HEK293T (cell line): ENCODE results near the gene TMEM181.
"Not testable (repeated sequence)": the region's sequence is repeated elsewhere in the genome, so short reads cannot be mapped to it uniquely, and the experiment has no call there.

ENCODE experiments used
- CTCF ChIA-PET: fragments of 350-600 bp; formaldehyde crosslinking; extraction: SDS; loops from one replicate; lab custom pipeline; 2021; ENCODE audit warnings: antibody characterized with exemption, inconsistent platforms; lab: Yijun Ruan, JAX
- POLR2A ChIA-PET: fragments of 350-600 bp; formaldehyde crosslinking; extraction: SDS; loops from one replicate; lab custom pipeline; 2020; ENCODE audit warnings: antibody characterized with exemption, inconsistent platforms; lab: Yijun Ruan, JAX
- DNase-seq: peaks from one replicate; pipeline ENCODE4 v3.0.0; 2012; ENCODE audit warnings: mixed read lengths; ENCODE audit errors: extremely low spot score
- ARNT ChIP-seq: fragments of 450-650 bp; IDR thresholded peaks from 2 replicates; pipeline ENCODE4 v1.6.1; 2017; ENCODE audit warnings: mild to moderate bottlenecking
- BHLHE40 ChIP-seq: fragments of 450-650 bp; IDR thresholded peaks from 2 replicates; pipeline ENCODE4 v1.6.1; 2016; ENCODE audit warnings: mild to moderate bottlenecking, moderate library complexity, borderline replicate concordance
- CTBP1 ChIP-seq: fragments of 450-650 bp; IDR thresholded peaks from 2 replicates; pipeline ENCODE4 v1.6.1; 2016; ENCODE audit warnings: borderline replicate concordance
- ELF4 ChIP-seq: fragments of 450-650 bp; IDR thresholded peaks from 2 replicates; pipeline ENCODE4 v1.6.1; 2017; ENCODE audit warnings: antibody characterized with exemption
- FOXA1 ChIP-seq: fragments of 450-650 bp; IDR thresholded peaks from 2 replicates; pipeline ENCODE4 v1.6.1; 2016; ENCODE audit warnings: mild to moderate bottlenecking
- FOXK2 ChIP-seq: fragments of 450-650 bp; IDR thresholded peaks from 2 replicates; pipeline ENCODE4 v1.6.1; 2016; ENCODE audit warnings: mild to moderate bottlenecking
- FOXM1 ChIP-seq: fragments of 450-650 bp; IDR thresholded peaks from 2 replicates; pipeline ENCODE4 v1.6.1; 2017; ENCODE audit warnings: mild to moderate bottlenecking, borderline replicate concordance
- HDGF ChIP-seq: fragments of 450-650 bp; IDR thresholded peaks from 2 replicates; pipeline ENCODE4 v1.6.1; 2017; ENCODE audit warnings: antibody characterized with exemption, borderline replicate concordance
- L3MBTL2 ChIP-seq: fragments of 450-650 bp; conservative IDR thresholded peaks from 2 replicates; pipeline ENCODE4 v1.6.1; 2016; ENCODE audit warnings: mild to moderate bottlenecking
- LEF1 ChIP-seq: fragments of 450-650 bp; IDR thresholded peaks from 2 replicates; pipeline ENCODE4 v1.6.1; 2017; ENCODE audit warnings: mild to moderate bottlenecking, borderline replicate concordance
- NFRKB ChIP-seq: fragments of 450-650 bp; IDR thresholded peaks from 2 replicates; pipeline ENCODE4 v1.6.1; 2016; ENCODE audit warnings: mild to moderate bottlenecking, moderate library complexity
- SP1 ChIP-seq: fragments of 450-650 bp; IDR thresholded peaks from 2 replicates; pipeline ENCODE4 v1.6.1; 2017
- SUZ12 ChIP-seq: fragments of 450-650 bp; IDR thresholded peaks from 2 replicates; pipeline ENCODE4 v1.6.1; 2016; ENCODE audit warnings: mild to moderate bottlenecking
- TARDBP ChIP-seq: fragments of 450-650 bp; IDR thresholded peaks from 2 replicates; pipeline ENCODE4 v1.6.1; 2016
- ZNF384 ChIP-seq: fragments of 450-650 bp; IDR thresholded peaks from 2 replicates; pipeline ENCODE4 v1.6.1; 2016
- TF ChIP-seq, protein P1 (sequence below): fragments of 450-650 bp; IDR thresholded peaks from 2 replicates; pipeline ENCODE4 v1.6.1; 2016

TMEM181 gene

DNA sequence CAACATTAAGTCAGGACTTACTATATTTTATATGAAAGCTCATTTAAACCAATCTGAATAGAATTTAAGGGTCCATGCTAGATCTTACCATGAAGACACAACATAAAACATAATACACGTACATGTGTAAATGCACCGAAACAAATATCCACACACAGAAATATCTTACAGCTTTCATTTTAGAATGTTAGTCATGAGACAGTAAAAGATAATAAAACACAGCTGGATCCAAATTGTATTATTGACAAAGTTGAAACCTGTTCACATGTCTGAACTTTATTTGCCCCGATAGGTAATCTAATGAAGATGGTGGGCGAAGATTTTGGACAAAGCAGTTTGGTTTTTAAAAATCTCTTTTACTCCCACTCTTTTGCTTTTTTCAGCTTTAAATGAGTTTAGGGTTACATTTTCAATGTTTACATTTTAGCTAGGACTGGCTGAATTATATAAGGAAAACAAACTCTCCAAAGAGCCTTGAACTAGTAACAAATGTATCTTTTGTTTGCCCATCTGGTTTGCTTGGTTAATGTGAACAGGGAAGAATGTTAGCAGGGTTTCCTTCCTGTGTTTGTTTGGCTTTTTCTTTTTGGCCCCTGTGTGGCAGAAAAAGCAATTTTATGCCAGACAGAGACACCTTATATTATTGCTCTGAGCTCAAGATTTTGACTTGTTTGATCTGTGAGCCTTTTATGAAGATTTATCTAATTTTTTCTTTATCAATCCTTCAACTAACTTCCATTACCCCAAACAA is 5.1 kb upstream of the TMEM181 start:
- TF ChIP-seq HDGF = no peak
- TF ChIP-seq FOXK2 = no peak
- TF ChIP-seq, protein P1, sequence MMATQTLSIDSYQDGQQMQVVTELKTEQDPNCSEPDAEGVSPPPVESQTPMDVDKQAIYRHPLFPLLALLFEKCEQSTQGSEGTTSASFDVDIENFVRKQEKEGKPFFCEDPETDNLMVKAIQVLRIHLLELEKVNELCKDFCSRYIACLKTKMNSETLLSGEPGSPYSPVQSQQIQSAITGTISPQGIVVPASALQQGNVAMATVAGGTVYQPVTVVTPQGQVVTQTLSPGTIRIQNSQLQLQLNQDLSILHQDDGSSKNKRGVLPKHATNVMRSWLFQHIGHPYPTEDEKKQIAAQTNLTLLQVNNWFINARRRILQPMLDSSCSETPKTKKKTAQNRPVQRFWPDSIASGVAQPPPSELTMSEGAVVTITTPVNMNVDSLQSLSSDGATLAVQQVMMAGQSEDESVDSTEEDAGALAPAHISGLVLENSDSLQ = no peak
- TF ChIP-seq ARNT = no peak
- DNase-seq = no peak
- CTCF ChIA-PET = interaction anchor here (1.2 kb wide), 1 partner anchor 340 kb away, joined by 3 read pairs; no protein-coding TSS in a partner anchor
- POLR2A ChIA-PET = no interaction called here

DNA sequence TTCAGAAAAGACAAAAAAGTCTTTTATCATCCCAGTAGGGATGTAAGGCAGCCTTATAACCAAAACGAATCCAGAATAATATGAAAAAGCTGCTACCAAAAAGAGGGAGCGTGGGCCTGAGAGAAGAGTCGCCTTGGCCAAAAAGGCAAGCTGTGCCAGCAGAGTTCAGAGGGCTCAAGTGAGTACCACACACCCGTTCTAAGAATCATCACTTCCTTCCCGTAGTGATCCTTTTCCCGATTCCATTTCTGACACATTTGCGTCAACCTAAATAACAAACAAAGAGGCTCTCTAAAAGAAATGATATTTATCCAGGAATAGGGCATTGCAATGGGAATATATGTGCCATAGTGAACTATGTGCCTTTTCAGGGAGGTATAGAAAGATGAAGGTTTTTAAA is 3.8 kb upstream of the TMEM181 start:
- no peak for DNase-seq
- TF ChIP-seq FOXA1 (no peak), FOXM1 (no peak), ZNF384 (no peak), HDGF (no peak), FOXK2 (no peak), ARNT (no peak), NFRKB (no peak), SP1 (no peak), TARDBP (no peak), CTBP1 (no peak), L3MBTL2 (no peak)
- TF ChIP-seq, protein P1 = no peak
- POLR2A ChIA-PET = no interaction called here

DNA sequence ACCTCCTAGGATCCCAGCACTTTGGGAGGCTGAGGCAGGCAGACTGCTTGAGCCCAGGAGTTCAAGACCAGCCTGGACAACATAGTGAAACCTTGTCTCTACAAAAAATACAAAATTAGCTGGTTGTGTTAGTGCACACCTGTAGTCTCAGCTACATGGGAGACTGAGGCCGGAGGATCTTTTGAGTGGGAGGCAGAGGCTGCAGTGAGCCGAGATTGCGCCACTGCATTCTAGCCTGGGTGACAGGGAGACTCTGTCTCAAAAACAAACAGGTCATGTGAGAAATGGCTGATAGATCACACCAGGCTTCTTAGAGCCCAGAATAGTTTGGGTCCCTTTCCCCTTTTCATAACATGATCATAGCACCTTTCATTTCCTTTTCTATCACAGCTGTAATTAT is 2.8 kb upstream of the TMEM181 start:
- ChIA-PET POLR2A (interaction anchor here (1.5 kb wide), 2 partner anchors 12 to 15 kb away, joined by 3 read pairs; no protein-coding TSS in a partner anchor), CTCF (interaction anchor here (0.5 kb wide), 1 partner anchor 37 kb away, joined by 3 read pairs; no protein-coding TSS in a partner anchor)
- DNase-seq = not testable (repeated sequence)

More for the DNA sequence above, 3.8 kb upstream of the TMEM181 start:
- CTCF ChIA-PET = no interaction called here

DNA sequence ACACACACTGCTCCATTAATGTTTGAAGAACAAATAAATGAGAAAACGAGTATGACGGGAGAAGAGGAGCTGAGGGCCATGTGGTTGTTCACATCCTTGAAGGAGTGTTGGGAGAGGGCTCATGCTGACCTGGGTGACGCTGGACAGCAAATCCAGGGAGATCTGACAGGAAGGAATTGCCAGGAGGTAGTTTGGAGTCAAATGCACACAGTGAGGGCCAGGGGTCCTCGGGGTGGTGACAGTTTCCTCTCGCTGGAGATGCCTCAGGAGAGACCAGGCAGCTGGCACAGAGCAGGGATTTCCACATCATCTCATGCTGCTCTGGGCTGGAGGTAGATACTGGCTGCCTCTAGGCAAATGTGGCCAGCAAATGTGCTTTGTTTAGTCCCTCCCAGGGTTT is 2.0 kb upstream of the TMEM181 start:
- CTCF ChIA-PET = no interaction called here
- POLR2A ChIA-PET = interaction anchor here (1.5 kb wide), 2 partner anchors 11 to 14 kb away, joined by 3 read pairs; no protein-coding TSS in a partner anchor
- no peak for TF ChIP-seq BHLHE40
- TF ChIP-seq ARNT = no peak
- TF ChIP-seq FOXA1 = no peak
- no peak for DNase-seq

DNA sequence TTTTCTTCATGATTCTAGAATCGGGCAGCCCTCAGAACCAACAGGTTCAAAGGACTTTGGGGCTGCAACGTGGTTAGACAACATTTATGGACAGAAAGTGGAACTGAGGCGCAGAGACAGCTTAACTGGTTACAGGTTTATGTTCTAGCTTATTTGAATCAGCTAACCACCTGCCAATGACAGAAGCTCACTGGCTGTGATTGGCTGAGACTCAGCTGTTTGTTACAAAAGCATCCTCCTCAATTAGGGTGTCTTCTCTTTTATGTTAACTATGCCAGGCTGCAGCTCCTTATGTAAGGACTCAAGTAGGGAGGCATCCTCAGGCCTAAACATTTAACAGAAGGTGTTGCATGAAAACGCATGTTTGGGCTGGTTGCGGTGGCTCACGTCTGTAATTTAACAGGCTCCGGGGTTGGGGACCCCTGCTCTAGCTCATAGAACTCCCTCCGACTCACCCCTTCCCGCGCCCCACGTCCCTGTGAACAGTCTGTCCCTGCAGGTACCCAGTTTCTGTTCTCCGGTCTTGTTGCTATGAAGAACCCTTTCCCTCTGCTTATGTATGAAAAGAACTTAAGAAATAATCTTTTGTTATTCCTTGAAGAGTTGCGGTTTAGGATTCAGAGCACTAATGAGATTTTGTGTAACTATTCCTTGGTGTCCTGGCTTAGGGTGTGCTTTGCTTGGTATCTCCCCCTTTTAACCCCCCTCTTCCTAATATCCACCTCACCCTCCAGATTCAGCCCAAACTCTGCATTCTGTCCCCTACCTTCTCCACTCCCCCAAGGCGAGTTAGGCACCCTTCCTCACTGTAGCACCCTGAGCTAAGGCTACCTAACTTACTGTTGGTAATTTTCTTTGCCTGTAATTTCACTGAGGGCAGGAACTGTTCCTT is 1.2 kb upstream of the TMEM181 start:
- DNase-seq = no peak
- POLR2A ChIA-PET = interaction anchor here (0.7 to 1.5 kb wide), 6 partner anchors 9 to 19 kb away, joined by 3 to 5 read pairs (median 4); no protein-coding TSS in a partner anchor
- TF ChIP-seq BHLHE40 (no peak), TARDBP (no peak), NFRKB (no peak), ELF4 (no peak), ZNF384 (no peak), L3MBTL2 (no peak), SP1 (no peak), SUZ12 (no peak), FOXM1 (no peak), HDGF (no peak), FOXK2 (no peak), ARNT (no peak), FOXA1 (no peak), CTBP1 (no peak), LEF1 (no peak)
- TF ChIP-seq, protein P1 = no peak
- CTCF ChIA-PET = interaction anchor here (0.5 to 1.3 kb wide), 4 partner anchors 20 to 350 kb away, joined by 3 to 5 read pairs (median 4); no protein-coding TSS in a partner anchor

DNA sequence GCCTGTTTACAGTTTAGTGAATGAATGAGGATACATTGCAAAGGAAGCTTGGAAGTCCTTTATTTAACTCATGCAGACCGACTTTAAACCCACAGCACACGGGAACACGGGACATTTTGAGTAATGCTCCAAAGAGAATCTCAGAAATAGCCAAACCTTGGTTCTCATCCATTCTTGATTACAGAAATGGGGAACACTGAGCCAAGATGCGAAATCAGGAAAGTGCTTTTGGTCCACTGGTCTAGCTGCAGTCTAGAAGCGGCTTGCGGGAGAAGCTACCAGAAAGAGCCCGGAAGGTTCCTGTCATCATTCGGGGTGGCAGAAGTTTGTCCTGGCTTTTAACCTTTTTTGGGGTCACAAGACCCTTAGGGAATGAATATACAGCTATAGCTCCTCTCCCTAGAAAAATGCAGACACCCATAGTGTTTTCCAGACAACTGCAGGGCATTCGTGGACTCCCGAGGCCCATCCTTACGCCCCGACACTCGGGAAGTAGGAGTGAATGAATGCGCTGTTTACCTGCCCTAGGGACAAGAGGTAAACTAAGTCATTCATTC is 475 bp upstream of the TMEM181 start:
- CTCF ChIA-PET = interaction anchor here (0.7 to 1.3 kb wide), 3 partner anchors 46 to 351 kb away, joined by 3 to 4 read pairs (median 3); no protein-coding TSS in a partner anchor
- POLR2A ChIA-PET = interaction anchor here (0.7 to 1.3 kb wide), 4 partner anchors 8 to 20 kb away, joined by 3 to 5 read pairs (median 4); no protein-coding TSS in a partner anchor
- DNase-seq = no peak
- no peak for TF ChIP-seq FOXA1
- TF ChIP-seq ELF4 = no peak
- TF ChIP-seq FOXK2 = no peak
- TF ChIP-seq HDGF = no peak
- TF ChIP-seq SP1 = no peak
